ENCODE measurements around the gene FAM9C.
"Not testable (repeated sequence)": the region's sequence is repeated elsewhere in the genome, so short reads cannot be mapped to it uniquely, and the experiment has no call there.

FAM9C gene

DNA sequence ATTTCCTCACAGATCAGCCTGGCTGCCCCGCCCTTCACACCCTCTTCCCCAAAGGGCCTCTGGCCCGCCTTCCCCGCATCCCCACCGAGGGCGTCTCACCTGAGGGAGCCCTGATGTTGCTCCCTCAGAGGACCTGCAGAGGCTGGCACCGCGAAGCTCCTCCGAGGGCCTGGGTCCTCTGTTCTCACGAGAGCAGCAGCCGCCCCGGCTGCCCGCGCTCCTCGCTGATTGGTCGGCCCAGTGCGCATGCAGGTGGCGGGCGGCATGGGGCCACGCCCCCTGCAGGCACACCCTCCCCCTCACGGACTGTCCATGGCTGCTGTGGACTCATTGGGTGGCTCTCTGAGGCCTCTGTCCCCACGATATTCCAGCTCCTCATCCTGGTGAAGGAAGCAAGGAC, at the start of gene FAM9C:
TSS of gene FAM9C (minus strand) at position 180 of the 400 bp plus-strand sequence. CDS start 831 bp downstream, outside the sequence.
- no peak for DNase-seq

DNA sequence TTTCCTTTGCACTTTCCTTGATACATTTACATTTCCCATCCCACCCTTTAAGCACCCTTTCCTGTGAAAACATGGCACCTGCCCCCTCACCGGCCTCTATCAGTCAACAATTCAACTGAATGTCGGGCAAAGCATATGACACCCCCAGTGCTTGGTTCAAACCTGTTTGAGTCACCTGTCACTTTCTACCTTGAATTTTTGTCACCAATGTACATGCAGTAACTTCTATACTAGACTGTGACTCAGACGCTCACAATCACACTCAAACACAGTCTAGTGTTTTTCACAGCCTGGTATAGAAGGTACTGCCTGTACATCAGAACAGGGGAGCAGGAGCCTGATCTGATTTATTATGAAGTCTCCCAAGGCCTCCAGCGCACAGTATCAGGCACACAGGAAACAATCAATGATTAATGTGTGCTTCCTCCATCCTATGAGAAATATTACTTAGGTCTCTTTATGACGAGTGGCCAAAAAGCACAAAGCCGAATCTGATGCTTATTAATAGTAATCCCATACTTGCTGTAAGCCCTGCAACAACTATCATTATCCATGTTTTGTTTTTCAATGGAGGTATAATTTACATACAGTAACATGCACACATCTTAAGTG, 49.2 kb upstream of the FAM9C start:
- DNase-seq = no peak

DNA sequence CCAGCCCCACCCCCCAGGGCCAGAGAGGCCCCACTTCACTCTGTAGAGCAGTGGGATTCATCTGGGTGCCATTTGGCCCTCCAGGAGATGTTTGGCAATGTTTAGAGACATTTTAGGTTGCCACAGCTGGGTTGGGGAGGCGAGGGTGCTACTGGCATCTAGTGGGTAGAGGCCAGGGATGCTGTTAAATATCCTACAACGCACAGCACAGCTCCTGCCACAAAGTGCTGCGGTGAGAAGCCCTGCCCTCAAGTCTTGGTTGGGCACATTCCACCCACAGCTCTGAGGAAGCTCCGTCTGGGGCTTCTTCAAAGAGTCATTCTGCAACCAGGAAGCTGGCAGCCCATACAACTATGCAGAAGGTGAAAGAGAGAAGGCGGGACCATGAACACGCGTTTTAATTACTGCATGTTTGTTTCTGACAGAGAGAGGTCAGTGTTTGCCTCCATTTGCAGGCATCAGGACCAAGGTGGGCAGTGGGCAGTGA, 48.1 kb upstream of the FAM9C start:
- DNase-seq = no peak

DNA sequence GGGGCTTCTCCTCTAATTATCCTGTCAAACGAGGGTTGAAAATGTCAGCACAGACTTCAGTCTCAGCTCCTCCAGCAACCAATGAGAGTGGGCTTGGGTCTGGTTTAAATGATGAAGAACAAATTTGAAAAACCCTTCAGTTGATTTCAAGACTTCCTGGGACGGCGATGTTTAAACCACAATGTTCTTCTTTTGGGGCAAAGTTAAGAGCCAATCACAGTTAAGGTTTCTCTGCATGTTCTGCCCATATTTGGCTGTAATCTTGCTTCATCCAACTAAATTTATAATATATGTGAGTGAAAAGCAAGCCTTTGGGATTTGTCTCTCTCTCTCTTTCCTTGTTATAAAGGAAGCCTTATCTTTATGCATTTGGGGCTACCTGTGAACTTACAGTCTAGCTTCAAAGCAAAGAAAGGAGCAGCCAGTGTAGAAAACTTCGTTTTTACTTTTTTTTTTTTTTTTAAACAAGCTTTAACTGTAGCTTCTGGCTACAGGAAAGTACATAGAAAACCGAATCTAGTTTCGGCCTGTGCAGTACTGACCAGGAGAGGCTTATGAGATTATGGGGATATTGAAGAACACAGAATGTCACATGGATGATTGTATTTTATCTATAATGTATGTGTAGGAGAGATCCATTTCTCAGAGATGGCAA, 46.8 kb upstream of the FAM9C start:
- no peak for DNase-seq

DNA sequence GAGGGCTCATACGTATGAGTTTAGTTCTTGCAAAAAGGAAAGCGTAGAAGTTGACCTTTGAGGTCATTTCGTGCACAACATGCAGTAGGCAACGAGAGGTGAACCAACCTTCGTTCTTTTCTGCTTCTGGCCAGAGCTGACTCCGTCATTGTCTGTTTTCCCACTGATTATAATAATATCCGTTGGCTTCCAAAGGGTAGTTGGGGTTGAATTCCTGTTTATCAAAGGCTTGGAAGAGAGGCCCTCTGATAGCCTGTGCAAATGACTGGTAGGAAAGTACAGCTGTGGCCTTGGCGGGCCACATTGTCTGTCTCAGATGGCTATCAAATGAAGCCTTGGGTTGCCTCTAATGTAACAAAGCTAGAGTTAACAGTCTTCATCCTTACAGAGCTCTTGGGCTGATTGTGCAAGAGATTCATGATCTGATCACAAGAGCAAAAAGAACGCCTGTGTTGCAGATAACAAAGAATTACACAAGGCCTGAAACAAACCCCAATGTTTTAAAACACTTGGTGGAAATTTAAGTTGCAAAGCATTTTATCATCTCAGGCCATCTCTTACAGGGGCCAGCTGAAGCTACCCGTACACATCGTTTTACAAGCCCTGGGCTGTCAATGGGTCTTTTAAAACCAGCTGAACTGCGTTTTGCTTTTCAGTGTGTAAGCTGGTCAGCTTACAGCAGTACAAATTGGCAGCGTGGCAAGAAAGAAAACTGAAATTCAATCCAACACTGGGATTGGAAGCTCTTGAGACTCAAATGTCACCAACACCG, 46.1 kb upstream of the FAM9C start:
- no peak for DNase-seq

DNA sequence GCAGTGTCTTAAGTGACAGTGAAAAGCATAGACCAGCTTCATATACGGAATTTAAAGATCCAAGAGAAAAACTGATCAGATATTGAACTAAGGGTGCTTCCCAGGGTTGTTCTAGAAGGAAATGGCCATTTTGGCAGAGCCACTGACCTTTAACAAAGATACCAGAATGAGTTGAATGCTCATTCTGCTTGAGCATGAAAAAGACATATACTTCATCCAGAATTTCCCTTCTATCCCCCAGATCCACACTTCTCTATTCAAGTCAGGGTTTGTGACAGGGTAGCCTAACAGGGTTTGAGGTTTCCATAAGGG, 45.6 kb upstream of the FAM9C start:
- DNase-seq = no peak

DNA sequence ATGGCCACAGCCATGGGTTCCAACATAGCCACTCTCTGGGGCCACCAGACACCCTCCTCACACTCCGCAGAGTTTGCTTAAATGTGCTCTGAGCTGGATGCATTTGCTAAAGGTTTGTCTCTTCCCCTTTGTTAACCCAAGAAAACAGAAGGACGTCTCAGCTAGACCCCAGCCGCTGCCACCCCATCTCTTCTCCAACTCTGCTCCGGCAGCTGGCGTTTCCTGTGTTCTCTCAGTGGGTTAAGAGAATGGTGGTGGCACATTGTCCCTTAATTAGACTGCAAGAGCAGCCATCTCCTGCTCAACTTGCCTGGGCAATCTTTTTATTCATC, 43.7 kb upstream of the FAM9C start:
- no peak for DNase-seq

DNA sequence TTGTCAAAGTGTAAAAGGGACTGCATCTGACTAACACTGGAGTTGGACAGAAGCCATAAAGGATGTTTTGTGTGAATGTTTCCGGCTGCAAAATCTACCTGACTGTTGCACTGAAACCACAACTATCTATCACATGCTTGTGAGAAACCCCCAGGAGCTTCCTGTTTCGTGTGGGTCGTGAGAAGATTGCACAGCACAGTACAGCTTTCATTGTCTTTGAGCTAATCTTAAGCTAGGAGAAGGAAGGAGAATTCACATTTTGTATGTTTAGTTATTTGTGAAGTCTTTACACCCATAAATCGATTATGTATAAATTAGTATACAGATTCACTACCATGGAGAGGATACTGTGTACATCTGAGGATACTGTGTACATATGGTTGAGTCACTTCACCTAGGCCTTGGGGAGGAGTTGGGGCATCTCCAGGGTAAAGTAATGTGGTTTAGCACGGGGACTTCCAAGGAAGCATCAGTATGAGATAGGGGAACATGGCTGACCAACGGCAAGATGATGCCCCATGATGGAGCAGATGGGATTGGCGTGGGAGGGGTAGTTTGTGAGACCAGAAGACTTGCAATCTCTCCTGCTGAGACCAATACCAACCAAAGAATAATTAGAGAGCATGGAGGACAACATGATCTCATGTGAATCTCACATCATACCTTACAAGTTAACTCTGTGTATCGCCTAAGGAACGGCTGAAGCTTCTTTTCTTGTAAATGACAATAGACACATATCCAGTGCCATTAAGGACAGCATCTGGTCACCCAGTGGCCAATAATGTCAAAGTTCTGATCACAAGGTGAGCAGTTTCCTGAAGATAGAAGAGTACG, 43.1 kb upstream of the FAM9C start:
- DNase-seq = no peak

DNA sequence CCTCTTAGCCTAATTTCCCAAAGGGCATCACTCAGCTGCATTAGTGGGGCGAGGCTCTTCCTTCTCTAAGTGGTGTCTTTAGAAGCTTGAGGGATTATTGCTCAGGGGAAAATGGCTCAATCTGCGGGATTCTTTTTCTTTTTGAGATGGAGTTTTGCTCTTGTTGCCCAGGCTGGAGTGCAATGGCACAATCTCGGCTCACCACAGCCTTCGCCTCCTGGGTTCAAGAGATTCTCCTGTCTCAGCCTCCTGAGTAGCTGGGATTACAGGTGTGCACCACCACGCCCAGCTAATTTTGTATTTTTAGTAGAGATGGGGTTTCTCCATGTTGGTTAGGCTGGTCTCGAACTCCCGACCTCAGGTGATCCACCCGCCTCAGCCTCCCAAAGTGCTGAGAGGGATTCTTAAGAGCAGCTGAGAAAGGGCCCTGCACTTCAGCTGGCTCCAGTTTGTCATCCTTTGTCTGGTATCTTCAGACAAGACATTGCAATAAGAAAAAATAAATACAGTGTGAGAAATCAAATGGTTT, 42.4 kb upstream of the FAM9C start:
- DNase-seq = not testable (repeated sequence)

DNA sequence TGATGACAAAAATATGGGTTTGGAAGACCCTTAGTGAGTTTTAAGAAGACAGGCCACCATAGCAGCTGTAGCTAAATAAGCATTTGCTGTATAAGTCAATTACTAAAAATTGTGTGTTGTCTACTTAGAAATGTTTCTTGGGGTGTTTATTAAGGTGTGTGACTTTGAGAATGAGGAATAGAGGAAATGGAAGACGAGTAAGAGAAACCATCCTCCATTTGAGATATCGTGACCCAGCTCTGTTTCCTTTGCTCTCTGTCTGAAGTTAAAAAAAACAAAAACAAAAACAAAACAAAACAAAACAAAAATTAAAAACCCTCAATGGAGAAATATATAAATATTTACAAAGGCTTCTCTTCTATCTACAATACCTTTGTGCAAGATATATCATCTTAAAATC, 41.7 kb upstream of the FAM9C start:
- no peak for DNase-seq

DNA sequence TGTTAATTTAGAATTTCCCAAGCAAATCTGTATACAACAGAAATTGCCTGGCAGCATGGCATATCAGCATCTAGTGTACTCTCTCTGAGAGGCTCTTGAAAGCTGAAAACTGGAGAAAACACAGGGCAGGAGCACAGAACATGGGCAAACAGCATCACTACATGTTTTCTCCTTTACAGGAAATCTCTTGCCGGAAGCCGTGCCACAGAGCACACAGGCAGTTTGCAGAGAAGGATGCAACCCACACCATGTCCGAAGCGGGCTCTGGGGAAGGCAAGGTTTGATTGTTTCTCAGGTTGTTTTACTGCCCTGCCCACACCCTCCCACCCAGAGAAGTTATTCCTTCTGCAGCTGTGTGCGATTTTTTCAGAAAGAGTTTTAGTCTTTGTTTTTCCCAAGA, 41.1 kb upstream of the FAM9C start:
- no peak for DNase-seq

DNA sequence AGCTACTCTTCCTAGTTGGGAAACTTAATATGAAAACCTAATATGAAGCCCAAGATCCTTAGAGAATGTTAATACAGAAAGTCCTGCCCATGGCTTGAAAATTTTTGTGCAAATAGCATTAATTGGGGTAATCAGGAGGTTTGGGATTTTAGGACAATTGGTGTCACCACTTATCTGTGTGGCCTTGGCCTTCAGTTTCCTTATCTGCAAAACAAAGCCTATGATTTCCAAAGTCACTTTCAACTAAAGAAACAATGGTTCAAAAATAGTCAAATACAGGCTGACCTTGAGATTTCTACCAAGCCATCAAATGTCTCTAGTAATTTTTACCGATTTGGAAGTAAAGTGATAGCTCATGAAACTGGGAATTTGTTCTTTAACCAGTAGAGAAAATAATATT, 40.2 kb upstream of the FAM9C start:
- DNase-seq = no peak

DNA sequence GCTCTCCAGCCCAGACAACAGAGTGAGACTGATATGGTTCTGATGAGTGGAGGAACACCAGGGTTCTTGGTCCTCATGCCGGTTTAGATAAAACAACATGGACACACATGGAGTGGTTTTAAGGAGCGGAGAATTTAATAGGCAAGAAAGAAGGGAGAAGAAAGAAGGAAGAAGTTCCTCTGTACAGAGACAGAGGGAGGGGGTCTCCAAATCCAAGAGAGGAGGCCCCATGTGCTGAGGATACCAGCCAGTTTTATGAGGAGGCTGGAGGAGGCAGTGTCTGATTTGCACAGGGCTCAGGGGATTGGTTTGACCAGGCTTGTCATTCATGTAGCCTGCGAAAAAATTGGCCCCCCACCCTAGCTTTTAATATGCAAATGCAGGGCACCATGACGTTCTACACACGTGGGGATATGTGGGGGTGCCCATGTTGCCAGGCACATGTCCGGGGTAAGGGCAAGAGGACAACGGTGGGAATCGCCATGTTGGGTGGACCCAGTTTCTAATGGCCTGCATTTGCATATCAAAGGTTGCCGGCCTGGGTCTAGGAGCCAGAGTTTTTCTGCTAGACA, 39.4 kb upstream of the FAM9C start:
- not testable (repeated sequence) for DNase-seq

DNA sequence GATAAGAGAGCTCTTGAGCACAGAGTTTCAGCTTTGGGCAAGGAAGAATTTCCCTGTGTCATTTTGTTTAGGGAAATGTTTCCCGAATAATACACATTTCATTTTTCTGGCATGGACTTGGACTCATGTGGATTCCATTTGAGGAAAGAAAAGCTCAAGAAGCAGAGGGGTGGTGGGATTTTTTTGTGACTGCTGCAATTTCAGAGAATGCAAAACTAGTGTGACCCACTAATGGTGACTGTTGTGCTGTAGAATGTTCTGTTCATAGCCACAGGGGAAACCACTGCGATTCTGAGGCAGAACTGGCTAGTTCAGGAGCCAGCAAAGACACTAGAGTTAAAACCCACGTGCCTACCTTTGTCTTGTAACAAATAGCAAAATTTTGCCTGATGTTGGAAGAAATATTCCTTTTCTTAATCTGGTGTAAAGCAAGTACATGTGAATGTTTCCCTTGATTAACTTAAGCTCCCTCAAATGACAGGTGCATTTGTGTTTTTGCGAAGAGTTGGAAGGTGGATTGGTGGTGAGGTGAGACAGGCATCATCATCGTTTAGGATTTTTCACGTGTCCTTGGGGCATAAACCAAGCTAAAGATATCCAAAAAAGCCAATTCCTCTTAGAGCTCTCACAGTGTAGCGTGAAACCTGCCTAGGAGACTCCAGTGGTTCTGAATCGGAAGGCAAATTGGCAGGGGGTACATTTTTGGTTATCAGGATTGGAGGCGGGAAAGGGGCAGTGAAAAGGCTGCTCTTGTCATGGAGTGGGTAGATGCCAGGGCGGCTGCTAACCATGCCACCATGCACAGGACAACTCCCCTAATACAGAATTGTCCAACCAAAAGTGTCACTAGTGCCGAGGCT, 38.0 kb upstream of the FAM9C start:
- no peak for DNase-seq

DNA sequence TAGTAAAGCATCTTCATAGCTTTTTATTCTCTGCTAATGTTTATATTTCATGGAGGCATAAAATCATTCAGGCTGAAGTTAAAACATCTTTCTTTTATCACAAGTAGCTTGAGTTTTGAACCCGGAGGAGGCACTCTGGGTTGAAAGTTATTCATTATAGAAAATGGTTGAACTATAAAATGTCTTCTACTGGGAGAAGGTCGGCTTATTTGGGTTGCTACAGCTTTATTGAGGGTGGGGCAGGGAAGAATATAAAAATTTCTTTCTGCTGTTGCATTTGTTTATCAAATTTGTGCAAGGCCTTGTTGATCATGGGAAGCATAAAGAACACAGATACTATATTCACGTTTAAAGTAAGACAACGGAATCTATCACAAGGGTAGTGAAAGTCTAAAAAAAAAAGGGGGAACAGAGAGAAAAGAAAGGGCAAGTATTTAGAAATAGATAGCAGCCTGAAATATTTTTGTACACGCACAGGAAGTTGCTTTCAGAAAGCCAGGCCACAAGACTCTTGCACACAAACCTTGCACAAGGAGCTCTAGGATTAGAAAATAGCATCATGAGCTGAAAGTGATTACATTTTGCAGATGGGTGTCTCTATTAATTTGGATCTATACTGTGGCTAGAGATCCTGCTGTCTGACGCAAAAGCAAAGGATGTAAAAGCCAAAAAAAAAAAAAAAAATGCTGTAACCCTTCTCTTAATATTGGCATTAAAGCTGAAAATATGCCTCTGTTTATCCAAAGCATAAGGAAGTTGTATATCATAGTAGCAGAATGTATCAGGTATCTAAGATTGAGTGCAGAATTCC, 37.2 kb upstream of the FAM9C start:
- no peak for DNase-seq

DNA sequence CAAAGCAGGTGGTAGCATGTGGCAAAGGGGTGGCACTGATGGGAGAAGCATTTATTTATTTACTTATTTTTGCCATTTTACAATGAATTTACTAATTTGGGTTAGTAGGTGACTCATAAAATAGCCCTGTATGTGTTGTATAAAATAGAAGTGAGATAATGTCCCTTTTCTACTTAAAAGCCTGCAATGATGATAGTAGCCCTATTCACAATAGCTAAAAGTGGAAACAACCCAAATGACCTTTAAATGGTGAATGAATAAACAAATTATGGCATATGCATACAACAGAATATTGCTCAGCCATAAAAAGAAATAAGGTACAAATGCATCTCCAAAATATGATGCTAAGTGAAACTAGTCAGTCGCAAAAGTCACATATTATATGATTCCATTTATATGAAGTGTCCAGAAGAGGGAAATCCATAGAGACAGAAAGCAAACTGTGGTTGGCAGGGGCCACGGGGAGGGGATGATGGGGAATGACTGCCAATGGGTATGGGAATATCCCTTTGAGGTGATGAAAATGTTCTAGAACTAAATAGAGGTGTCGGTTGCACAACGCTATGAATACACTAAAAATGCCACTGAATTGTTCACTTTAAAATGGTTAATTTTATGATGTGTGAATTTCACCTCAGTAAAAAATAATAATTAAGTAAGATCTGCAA, 35.8 kb upstream of the FAM9C start:
- DNase-seq = no peak

DNA sequence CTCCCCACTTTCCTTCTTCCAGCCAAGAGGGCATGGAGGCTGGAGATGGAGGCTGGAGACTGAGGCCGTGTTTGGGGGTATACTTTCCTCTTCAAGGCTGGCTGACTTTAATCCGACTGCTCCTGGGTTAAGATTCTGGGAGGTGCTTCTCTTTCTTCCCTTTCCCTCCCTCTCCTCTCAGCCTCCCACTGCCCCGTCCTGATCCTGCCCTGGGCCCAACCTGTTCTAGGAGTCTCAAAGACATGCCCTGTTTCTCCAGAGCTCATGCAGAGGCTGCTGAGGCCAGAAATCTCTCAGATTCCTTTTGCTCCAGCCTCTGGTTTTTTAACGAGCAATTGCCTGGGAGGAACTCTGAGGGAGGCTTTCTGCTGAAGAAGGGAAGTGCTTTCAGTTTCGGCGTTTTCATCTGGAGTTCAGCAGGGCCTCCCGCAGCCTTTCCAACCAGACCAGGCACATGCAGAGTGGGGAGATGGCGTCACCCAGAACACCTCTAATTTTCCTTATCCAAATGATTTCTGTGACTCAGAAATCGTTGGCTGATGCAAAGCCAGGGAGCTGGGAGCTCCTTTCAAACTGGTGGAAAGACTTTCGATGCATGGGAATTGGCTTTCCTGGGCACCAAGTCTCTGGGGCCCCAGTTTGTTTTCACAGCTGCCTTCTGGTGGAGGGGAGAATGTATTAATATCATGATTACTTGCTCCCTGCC, 34.5 kb upstream of the FAM9C start:
- no peak for DNase-seq

DNA sequence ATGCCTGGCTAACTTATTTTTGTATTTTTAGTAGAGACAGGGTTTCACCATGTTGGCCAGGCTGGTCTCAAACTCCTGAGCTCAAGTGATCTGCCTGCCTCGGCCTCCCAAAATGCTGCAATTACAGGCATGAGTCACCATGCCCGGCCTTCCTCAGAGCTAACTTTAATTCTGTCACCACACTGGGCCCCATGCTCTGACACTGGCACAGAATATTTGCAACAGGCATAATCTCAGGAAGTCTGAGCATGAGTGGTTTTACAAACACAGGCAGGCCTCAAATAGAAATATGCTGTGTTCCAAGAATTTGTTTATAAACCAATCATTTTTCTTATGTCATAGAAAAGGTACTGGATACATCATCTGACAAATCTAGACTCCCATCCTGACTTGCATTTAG, 32.7 kb upstream of the FAM9C start:
- DNase-seq = no peak

DNA sequence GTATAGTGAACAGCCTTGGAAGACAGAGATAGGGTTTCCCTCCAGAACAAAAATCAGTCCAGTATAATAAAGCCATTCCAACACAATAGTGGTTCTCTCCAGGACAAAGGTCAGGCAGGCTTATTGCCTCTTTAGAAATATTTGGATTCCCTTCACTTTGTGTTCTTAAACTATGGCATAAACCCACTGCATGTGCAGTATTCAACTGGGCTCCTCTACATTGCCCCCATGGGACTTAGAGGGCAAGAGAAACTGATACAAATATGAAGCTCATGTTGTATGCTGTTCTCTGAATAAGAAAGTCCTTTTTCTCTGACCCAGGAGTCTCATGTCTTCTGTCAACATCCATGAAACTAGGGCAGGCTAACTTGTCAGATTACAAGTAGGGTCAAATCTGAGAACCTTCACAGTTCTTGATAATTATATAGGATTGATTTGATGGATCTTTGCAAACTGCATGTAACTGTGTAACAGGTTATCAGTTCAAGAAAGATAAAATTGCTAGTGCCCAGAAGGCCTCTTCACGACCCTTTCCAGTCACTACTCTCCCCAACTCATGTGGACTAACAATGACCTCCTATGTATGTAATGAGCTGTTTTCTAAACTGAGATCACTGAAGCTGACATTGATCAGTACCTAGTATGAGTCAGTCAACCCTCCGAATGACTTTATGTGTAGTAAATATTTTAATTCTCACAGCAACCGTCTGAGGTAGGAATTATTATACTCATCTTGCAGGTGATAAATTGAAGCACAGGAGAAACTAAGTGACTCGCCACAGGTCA, 31.9 kb upstream of the FAM9C start:
- no peak for DNase-seq
